HTR-8/SVneo (cell line): Measurements from ENCODE around the gene NR1D1.
A peak's percentile ranks its signal among the peaks of the same experiment; 100 is the strongest.

Experiments used
- DNase-seq: peaks from one replicate; pipeline ENCODE4 v3.0.0; 2011; ENCODE audit warnings: low spot score, mixed read lengths; ENCODE audit not compliant: insufficient read length
- FAIRE-seq: peaks from 2 replicates; lab custom pipeline; 2011; peaks lifted over from hg19 to GRCh38; lab: Jason Lieb, UNC

Gene NR1D1

DNA sequence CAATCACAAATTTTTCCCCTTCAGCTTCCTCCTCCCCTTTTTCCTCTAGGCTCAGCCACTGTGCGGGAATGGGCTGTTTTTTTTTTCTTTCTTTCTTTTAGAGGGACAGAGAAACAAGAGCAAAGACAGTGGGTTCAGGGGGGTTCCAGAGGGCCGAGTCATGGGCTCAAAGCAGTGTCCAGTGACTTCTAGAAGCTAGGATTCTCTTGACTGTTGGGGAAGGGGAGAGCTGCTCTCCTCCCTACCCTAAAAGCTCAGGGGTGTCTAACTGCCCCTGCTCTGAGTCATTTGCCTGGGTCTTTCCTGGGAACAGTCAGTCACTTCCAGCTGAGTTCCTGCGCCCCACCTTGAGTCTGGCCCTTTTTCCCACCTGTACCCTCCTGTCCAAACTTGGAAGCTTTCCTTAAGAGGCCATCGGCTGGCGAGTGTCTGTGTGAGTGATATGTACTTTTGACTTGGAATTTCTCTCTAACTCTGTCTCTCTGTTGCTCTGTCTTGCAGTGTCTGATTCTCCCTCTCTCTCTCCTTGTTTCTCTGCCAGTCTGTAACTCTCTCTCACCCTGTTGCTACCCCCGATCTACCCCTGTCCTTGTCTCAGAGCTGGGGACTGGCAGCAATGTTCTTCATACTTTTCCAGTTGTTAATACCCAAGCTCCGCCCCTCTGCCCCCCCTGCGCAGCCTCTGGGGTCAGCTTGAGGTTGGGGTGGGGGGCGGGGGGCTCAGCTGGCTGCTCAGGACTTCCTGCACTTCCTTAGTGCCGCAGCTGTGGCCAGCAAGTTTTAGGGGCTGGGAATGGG, 35.2 kb downstream of the NR1D1 start:
- DNase-seq: no peak

DNA sequence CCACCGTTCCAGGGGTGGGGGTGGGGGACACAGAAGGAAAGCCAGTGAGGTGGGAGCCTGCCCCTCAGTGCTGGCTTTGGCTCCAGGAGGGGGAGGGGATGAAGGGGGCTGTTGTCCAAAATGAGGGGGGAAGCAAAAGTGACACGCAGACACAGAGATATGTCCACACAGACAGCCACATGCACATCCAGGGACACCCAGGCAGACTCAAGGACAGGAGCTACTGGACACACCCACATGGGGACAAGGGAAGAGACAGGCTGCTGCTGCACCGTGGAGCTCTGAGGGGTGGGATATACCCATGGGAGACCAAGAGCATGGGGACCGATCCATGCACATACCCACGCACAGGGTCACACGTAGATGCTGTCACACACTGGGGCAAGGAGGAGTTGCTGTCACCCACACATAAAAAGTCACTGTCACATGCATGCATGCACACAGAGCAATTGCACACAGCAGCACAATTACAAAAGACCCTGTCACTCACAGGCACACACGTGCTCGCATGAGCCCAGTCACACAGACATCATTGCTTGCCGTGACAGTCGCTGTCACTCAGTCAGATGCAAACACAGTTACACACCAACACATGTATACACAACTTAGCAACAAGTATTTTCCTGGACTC, 36.4 kb downstream of the NR1D1 start:
- FAIRE-seq (peak; percentile 73), DNase-seq (no peak)

More for the DNA sequence above, 35.2 kb downstream of the NR1D1 start:
- FAIRE-seq: no peak

DNA sequence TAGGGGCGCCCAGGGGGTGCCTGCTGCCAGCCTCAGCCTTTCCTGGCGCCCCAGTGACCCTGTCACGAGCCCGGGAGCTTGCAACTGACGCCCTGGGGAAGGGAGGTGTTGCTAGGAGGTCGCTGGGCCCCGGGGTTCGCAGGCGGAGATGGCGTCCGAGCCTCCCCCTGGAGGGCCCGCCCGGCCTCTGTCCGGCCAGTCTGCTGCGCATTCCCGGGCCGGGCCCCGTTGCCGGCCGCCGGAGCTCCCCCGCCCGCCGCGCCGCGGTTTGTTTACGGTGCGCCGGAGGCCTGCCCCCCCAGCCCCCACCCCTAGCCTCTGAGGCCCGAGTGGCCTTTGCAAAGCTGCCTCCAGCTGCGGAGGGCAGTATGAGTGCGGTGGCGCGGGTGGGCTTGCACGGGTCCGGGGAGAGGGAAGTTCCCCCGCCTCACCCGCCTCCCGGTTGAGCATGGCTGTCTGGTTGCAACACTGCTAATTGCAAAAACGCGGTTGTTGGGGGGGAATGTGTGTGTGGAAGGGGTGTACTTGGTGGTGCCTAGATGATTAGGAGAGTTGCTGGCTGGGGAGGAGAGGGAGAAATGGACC, 37.1 kb downstream of the NR1D1 start:
- no peak for FAIRE-seq
- DNase-seq: no peak

DNA sequence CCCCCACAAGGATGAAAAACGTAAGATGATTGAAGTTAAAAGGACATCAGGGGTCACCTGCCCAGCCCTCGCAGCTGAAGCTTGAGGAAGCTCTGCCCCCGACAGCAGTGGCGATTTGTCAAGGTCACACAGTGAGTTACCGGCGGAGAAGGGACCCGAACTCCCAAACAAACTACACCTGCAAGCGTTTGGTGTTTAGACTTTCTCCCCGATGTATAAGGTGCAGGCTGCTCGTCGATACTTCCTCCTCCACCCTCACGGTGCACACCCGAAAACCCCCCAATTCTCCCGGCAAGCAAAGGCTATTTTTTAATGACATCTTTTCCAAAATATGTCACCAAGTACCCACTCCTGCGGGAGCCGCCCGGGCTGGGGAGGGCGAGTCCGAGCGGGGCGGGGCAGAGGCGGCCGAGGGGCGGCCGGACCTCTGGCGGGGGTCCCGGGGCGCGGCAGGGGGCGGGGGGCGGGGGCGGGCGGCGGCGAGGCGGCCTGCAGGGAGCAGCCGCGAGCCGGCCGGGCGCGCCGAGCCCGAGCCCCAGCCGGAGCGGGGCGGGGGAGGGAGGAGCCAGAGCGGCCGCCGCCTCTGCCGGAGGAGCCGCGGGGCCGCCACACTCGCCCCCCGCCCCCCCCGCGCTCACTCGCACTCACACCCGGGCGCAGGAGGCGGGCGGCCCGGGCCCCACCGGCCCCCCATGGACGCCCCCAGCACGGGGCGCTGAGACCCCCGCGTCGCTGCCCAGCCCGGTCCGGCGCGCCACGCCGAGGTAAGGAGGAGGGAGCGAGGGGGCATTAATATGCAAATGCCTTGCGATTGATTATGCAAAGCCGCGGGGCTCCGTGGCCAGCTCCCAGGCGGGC, 37.8 kb downstream of the NR1D1 start, which contains the start of gene THRA:
TSS of gene THRA (plus strand) at position 637 of the 858 bp plus-strand sequence. CDS start 11,524 bp downstream, outside the sequence.
- FAIRE-seq: peak; percentile 60
- no peak for DNase-seq

DNA sequence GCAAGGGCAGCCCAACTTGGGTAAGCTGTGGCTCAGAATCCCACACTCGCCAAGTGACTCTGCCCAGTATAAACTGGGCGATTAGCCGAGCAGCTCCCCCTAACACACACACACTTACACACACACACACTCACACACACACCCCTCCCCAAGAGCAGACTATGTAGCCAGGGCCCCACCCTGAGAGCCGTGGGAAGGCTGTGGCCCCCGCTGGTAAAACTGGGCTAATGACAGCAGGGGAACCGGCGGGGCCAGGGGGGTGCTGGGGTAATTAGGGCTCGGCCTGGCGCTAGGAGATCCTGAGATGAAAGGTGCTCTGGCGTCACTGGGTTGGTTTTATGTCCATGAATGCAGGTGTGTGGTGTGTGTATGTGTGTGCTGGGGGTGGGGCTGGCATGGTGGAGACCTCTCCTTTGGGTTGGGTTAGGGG, 38.8 kb downstream of the NR1D1 start:
- FAIRE-seq: no peak
- no peak for DNase-seq

DNA sequence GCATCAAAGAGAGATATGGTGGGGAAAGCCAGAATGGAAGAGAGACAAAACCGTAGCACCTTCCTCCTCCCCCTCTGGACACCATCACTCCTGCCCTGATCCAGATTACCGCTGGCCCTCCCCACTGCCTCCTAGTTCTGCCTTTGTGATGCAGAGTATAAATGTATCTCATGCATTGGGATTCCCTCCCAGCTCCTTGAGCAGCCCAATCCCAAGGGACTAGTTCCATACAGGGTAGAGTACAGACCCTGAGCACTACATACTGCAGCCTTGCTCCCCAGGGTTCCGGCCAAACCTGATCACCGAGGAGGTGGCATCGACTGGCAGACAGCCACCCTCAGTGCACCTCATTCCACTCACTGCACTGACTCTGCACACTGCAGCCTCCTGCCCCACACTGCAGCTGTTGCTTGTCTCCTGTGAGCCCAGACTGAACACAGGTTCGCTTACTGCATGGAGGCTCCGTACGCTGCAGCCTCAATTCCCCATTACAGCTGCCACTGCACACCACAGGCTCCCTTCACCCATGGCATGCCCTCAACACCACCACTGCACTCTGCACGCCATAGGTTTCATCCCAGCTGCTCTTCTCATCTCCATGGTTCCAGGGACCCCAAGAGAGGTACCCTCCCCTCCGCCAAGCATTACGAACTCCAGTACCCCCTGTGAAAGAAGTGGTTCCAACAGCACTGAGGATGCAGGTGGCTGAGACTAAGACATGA, 39.3 kb downstream of the NR1D1 start:
- no peak for FAIRE-seq
- DNase-seq: no peak

DNA sequence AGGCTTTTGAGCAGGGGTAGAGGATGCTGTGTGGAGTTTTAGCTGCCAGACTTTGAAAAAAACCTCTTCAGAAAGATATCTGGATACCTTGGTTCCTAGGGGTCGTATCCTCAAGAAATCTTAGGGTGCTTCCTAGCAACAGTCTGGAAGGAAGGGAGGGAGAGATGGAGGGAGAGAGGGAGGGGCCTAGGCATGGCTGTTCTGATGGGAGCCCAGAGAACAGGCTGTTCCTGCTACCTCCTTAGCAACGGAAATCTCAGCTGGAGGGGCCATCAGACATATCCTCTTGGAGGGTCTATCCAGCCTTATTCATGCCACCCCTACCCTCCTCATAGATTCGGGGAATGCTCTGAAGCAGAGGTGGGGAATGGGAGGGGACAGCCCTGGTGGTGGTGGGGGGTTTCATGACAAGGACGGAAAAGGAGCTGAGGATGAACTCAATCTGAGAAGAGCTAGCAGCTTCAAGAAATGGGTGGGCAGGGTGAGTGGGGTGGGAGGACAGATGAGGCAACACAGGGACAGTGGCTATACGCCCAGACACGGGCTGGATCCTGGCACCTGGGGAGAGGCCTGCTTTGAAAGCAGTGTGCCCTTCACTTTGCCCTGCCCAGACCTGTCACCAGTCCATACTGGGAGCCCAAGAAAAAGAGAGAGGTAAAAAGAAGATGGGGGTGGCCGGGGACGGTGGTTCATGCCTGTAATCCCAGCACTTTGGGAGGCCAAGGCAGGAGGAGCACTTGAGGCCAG, 40.5 kb downstream of the NR1D1 start:
- DNase-seq (no peak), FAIRE-seq (no peak)

DNA sequence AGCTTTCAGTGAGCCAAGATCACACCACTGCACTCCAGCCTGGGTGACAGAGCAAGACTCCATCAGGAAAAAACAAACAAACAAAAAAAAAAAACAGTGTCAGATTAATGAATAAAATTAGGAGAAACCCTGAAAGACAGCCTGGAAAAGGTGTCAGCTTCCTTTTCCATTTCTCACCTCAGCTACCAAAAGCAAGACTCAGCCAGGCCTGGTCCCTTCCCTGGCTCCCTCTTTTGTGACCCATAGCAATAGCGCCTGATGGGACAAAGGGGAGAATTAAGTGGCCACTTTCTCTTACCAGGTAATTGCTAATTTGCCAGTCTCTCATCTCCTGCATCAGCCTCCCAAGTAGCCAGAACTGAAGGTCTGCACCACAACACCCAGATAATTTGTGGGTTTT, 41.5 kb downstream of the NR1D1 start:
- no peak for DNase-seq
- FAIRE-seq: no peak

DNA sequence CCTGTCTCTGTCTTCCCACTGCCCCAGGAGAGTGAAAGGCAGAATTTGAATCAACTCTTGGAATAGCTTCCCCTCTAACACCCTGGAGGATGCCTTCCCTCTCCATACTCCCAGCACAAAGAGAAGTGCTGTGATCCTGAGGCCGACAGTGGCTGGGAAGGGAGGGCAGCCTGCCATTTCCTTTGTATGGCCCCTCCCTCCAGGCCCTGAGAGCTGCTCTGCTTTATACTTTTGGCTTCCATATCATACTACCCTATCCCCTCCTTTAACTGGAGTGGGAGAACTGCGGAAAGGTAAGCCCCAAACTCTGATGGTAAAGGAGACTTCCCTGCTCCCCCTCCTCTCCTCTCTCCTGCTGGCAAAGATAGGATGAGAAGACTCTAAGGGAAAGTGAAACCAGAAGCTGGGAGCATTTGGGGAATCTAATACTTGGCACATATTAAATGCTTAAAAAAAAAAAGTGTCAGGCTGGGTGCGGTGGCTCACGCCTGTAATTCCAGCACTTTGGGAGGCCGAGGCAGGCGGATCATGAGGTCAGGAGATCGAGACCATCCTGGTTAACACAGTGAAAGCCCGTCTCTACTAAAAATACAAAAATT, 42.1 kb downstream of the NR1D1 start:
- no peak for FAIRE-seq
- DNase-seq: no peak

DNA sequence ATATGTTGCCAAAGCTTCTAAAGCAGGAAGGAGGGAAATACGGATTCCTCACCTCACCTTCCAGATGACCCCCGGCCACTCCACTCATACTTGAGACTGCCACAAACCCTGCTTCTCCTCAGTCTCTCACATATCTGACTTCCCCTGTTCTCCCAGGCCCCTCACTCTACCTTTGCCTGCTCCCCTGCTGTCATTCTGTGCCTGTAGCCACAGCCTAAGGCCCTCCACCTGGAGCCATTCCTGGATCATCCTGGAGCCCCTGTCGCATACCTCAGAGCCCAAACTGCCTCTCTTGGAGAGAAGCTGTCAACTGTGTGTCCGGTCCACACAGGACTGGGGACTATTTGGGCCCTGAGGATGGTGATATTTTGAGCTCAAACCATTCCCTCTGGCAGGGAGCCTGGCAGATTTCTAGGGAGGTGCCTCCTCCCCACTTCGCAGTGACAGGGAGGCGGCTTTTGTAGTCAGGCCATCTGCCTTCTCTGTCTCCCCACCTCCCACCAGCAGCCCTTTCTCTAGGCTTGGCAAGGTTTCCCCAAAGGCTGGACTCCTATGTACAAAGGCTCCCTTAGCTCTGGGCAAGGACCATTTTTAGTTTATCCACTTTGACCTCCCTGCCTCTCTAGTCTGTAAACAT, 43.9 kb downstream of the NR1D1 start:
- FAIRE-seq (no peak), DNase-seq (no peak)
